Measurements from ENCODE around the gene PAPPA.
A peak's percentile ranks its signal among the peaks of the same experiment; 100 is the strongest.

The PAPPA gene, protein sequence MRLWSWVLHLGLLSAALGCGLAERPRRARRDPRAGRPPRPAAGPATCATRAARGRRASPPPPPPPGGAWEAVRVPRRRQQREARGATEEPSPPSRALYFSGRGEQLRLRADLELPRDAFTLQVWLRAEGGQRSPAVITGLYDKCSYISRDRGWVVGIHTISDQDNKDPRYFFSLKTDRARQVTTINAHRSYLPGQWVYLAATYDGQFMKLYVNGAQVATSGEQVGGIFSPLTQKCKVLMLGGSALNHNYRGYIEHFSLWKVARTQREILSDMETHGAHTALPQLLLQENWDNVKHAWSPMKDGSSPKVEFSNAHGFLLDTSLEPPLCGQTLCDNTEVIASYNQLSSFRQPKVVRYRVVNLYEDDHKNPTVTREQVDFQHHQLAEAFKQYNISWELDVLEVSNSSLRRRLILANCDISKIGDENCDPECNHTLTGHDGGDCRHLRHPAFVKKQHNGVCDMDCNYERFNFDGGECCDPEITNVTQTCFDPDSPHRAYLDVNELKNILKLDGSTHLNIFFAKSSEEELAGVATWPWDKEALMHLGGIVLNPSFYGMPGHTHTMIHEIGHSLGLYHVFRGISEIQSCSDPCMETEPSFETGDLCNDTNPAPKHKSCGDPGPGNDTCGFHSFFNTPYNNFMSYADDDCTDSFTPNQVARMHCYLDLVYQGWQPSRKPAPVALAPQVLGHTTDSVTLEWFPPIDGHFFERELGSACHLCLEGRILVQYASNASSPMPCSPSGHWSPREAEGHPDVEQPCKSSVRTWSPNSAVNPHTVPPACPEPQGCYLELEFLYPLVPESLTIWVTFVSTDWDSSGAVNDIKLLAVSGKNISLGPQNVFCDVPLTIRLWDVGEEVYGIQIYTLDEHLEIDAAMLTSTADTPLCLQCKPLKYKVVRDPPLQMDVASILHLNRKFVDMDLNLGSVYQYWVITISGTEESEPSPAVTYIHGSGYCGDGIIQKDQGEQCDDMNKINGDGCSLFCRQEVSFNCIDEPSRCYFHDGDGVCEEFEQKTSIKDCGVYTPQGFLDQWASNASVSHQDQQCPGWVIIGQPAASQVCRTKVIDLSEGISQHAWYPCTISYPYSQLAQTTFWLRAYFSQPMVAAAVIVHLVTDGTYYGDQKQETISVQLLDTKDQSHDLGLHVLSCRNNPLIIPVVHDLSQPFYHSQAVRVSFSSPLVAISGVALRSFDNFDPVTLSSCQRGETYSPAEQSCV (N-terminal part only)

DNA sequence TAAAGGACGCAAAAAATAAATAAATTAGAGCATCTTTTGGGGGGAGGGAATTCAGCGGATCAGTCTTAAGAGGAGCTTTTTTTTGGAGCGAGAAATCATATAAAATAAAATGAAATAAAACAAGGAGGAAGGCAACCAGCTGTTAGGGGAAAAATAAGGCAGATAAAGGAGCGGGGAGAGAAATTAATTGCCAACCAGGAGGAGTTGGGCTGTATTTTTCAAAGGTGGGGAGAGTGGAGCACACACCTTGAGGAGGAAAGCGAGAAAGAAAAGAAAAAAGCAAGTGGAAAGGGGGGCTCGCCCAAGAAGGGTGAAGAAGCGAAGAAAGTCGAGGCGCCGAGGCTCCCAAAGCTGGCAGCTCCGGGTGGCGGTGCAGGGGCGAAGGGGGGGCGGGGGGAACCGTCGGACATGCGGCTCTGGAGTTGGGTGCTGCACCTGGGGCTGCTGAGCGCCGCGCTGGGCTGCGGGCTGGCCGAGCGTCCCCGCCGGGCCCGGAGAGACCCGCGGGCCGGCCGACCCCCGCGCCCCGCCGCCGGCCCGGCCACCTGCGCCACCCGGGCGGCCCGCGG is at the start of gene PAPPA:
TSS of gene PAPPA (plus strand) at position 27 of the 569 bp plus-strand sequence. CDS start at position 409, 382 bp downstream.
- no peak for DNase-seq (ENCODE audit: low spot score)

- DNase-seq (ENCODE audit: low spot score) = no peak
Observed at GRCh38 chr9:116103976-116104820, 49.4 kb upstream of the PAPPA start.

GRCh38 chr9:116112236-116112635 is 41.4 kb upstream of the PAPPA start:
- DNase-seq (ENCODE audit: low spot score) = no peak

GRCh38 chr9:116115761-116116353 is 37.7 kb upstream of the PAPPA start:
- no peak for DNase-seq (ENCODE audit: low spot score)

DNA sequence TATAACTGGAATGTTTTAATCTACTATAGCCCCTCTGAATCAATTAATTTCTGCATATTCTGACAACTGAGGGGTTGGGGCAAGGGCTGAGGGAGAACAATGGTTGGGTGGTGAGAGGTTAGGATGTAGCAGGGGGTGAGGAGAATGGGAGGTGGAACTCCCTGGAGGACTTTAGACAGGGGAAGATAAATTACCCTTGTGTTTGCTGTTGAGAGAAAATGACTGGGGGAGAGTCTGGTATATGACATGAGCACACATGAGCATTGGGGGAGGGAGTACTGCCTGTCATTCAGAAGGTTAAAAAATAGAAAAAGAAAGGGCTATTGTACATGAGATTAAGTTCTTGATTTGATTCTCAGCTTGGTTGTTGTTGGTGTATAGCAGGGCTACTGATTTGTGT is 37.2 kb upstream of the PAPPA start:
- DNase-seq (ENCODE audit: low spot score) = no peak

GRCh38 chr9:116123171-116123570 is 30.4 kb upstream of the PAPPA start:
- no peak for DNase-seq (ENCODE audit: low spot score)

- no peak for DNase-seq (ENCODE audit: low spot score)
Observed at GRCh38 chr9:116124472-116125040, 29.0 kb upstream of the PAPPA start.

- no peak for DNase-seq (ENCODE audit: low spot score)
Observed at GRCh38 chr9:116133163-116133562, 20.4 kb upstream of the PAPPA start.

- DNase-seq (ENCODE audit: low spot score) = no peak
Observed at GRCh38 chr9:116134975-116135374, 18.6 kb upstream of the PAPPA start.

DNA sequence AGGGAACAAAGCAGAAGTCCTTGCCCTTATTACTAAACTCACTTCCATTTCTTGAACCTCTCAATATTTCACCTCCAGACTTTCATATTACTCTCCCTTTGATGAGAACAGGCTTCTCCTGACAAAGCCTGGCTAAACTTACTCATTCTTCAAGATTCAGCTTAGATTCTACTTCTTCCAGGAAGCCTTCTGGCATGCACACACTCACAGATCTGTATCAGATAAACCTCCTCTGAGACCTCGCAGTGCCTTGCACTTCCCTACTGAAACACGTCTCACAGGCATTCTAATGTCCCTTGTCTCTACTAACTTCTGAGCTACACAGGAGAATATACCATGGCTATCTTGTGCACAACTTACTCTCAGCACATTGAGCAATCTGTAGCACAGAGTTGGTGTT is 16.6 kb upstream of the PAPPA start:
- DNase-seq (ENCODE audit: low spot score) = no peak

DNA sequence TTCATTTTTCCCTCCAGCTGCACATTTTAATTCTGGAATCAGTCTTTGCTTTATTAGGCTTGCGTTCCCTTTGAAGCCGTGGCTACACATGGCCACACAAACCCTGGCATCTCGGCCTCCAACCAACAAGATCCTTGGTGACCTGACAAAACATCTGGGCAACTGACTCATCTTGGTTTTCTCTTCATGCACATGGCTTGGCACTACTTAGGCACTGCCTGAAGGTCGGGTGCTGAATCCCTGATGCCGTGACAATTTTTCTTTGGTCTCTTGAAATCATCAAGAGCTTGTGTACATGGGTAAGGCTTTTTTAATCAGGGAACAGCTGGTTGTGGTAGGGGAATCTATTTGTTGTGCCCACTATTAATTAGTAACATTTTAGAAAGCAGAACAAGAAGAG is 16.0 kb upstream of the PAPPA start:
- no peak for DNase-seq (ENCODE audit: low spot score)

DNA sequence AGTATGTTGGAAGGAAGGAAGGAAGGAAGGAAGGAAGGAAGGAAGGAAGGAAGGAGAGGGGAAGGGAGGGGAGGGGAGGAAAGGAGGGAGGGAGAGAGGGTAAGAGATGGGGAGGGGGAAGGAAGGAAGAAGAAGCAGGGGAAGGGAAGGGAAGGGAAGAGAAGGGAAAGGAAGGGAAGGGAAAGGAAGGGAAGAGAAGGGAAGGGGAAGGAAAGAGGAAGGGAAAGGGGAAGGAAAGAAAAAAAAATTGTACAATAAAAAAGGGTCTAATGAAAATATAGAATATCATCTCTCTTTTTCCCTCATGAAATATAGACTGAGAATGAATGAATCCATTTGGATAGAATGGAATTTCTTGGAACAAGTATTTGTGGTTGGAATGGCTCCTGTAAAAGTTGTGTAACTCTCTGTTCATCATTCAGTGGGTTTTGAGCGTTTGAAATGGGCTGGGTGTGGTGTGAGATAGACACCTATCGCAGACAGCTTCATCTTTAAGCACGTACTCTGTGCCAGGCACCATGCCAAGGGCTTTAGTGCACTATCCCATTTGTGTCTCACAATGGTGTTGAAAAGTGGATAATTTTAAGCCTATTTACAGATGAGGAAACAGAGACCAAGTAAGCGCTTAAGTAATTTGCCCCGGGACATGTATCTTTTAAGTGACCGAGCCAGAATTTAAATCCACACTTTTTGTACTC is 11.6 kb upstream of the PAPPA start:
- DNase-seq (ENCODE audit: low spot score) = peak; percentile 32

GRCh38 chr9:116142706-116143492 is 10.7 kb upstream of the PAPPA start:
- DNase-seq (ENCODE audit: low spot score) = no peak

DNA sequence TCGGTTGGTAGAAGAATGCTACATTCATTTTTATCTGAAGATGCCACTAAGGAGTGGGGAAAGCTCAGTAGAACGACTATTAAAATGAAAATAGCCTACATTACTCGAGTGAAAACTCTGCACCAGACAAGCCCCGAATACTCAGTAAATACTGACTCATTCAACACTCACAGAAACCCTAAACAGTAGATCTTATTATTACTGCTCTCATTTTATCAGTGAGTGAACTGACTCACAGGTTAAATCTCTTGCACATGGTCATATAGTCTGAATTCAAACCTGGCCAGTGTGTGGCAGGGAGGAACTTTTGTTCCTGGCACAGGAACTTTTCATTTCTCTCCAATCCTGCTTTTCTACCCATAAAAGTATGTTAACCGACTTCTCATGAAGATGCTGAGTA is 9.6 kb upstream of the PAPPA start:
- DNase-seq (ENCODE audit: low spot score) = peak; percentile 16

DNA sequence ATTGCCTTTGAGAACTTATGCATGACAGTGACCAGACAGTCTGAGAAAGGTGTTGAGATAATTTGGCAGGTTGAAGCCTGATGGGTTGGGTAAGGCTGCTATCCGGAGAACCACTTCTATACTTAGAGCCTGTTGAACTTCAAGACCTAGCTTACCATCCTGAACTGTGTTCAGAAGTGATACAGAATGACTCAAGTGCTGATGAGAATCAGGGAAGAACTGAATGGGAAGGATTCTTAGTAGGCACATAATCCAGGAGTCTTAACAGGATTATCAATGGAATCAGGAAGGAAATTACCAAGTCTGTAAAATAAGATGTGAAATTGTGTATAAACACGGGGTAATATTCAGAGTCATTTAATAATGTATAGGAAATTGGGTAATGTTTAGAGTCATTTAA is 9.0 kb upstream of the PAPPA start:
- no peak for DNase-seq (ENCODE audit: low spot score)

- no peak for DNase-seq (ENCODE audit: low spot score)
Observed at GRCh38 chr9:116145036-116145435, 8.6 kb upstream of the PAPPA start.

DNA sequence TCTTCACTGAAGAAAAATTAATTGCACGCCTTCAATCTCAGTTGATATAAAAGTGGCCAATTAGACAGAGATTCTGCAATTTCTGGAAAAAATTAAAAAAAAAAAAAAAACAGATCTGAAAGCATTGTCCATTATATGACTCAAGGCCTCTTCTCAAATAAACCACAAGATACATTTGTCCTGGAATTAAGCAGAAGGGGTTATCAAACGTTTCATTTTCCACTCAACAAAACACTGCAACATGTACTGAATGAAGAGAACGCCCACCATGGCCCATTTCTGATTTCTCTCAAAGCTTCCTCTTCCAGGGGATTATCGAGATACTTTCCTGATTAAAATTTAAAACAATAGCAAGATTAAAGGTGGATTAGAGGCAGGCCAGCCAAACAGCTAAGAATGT is 5.8 kb upstream of the PAPPA start:
- no peak for DNase-seq (ENCODE audit: low spot score)

DNA sequence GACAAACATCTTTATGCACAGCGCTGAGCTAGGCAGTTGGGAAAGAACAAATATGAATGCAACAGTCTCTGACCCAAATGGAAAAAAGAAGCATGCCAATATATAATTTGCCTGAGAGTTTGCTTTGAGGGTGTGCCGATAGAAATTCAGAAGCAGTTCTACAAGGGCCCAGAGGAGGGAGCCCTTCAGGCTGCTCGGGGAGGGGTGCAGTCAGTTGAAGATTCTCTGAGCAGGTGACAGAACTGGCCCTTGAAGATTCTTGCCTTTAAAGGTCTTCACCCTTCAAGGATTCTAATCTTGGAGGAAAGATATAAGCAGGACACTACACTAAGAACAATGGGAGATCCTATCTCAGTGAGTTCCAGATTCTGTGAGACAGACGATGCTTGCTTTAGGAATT is 3.7 kb upstream of the PAPPA start:
- DNase-seq (ENCODE audit: low spot score) = no peak

DNA sequence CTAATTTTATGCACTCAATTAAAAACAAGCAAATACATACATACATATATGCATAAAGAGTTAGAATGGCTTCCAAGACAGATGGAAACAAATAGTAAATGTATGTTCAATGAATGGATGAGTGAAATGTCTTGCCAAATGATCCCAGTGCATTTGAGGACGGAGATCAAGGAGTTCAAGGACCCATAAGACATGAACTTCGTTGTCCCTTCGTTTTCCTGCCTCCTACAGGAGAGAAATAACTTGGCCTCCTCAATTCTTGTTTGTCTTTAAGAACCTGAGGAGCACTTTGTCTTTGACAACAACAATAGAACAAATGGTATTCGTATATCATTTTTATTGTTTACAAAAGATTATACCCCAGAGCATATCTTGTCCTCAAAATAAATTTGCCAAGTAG is 2.4 kb upstream of the PAPPA start:
- DNase-seq (ENCODE audit: low spot score) = no peak

Measured in LoVo (cell line).